ENCODE results near the gene CCDC141.

- TF ChIP-seq, protein P1, sequence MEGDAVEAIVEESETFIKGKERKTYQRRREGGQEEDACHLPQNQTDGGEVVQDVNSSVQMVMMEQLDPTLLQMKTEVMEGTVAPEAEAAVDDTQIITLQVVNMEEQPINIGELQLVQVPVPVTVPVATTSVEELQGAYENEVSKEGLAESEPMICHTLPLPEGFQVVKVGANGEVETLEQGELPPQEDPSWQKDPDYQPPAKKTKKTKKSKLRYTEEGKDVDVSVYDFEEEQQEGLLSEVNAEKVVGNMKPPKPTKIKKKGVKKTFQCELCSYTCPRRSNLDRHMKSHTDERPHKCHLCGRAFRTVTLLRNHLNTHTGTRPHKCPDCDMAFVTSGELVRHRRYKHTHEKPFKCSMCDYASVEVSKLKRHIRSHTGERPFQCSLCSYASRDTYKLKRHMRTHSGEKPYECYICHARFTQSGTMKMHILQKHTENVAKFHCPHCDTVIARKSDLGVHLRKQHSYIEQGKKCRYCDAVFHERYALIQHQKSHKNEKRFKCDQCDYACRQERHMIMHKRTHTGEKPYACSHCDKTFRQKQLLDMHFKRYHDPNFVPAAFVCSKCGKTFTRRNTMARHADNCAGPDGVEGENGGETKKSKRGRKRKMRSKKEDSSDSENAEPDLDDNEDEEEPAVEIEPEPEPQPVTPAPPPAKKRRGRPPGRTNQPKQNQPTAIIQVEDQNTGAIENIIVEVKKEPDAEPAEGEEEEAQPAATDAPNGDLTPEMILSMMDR (IDR thresholded peaks at IDR 0.05): no peak
- TF ChIP-seq POLR2A (IDR thresholded peaks at IDR 0.05) (no peak), EP300 (IDR thresholded peaks at IDR 0.05) (no peak)
These were observed 7.8 kb upstream of the CCDC141 start for GRCh38 chr2:179057737-179058136.
